ENCODE data around the gene CYP27C1. TPM values are rescaled to one million over a fixed set of nuclear protein-coding genes. Genes with fewer than 3 reads are reported as not detected.

CYP27C1 gene
- polyA plus RNA-seq, 1 donor (not counting 4 experiments of a cell fraction or from before 2014, with no cell fraction given) = 6.1 TPM

- H3K4me3 ChIP-seq (ENCODE audit: control insufficient read depth in 2 of 3, extremely low read depth in 1 of 3, insufficient read depth in 2 of 3, low read depth in 1 of 3, low read length in 3 of 3) = no peak overlapping the region
- H3K36me3 ChIP-seq (ENCODE audit: control insufficient read depth in 2 of 2, extremely low read depth in 1 of 2, insufficient read depth in 2 of 2, low read length in 2 of 2) = peaks cover 7 to 9% of the 10 kb centered on the region in 2 experiments
- H3K9me3 ChIP-seq (ENCODE audit: control insufficient read depth, low read depth, low read length) = no peaks in the 10 kb centered on the region
- no peaks in the 10 kb centered on the region for H3K9me1 ChIP-seq (ENCODE audit: control insufficient read depth, extremely low read depth, insufficient read depth, low read length)
- no peaks in the 10 kb centered on the region for H3K4me1 ChIP-seq (ENCODE audit: control insufficient read depth, extremely low read depth, insufficient read depth, low read length)
- DNase-seq (ENCODE audit: low read depth, low spot score) (no peak), FAIRE-seq (peak; percentile 20)
- dilution Hi-C loops (cut with MboI; ENCODE audit: extremely low pct_ligation_motif_present, low sequenced_read_pairs) = no loop called here
- peak; percentile 25 to 46 (median 44) for TF ChIP-seq CTCF (optimal IDR thresholded peaks at IDR 0.05 in 1 of 3, IDR thresholded peaks at IDR 0.05 in 1 of 3, conservative IDR thresholded peaks at IDR 0.05 in 1 of 3; ENCODE audit: extremely low read depth in 1 of 3, insufficient read depth in 2 of 3, low read length in 3 of 3)
- TF ChIP-seq EZH2 (IDR thresholded peaks at IDR 0.05; ENCODE audit: low read length) = no peak
- H2AFZ ChIP-seq (ENCODE audit: control insufficient read depth, low read length) = no peak overlapping the region
- no peak overlapping the region for H3K27ac ChIP-seq (ENCODE audit: control insufficient read depth, insufficient read depth, low read length)
- H3K4me2 ChIP-seq (ENCODE audit: control insufficient read depth, extremely low read depth, insufficient read depth, low read depth, low read length) = no peak overlapping the region
- no peaks in the 10 kb centered on the region for H3K27me3 ChIP-seq (ENCODE audit: control insufficient read depth, extremely low read depth, insufficient read depth, low read length)
- H4K20me1 ChIP-seq (ENCODE audit: control insufficient read depth, extremely low read depth, insufficient read depth, low read length) = no peaks in the 10 kb centered on the region
- no peaks in the 10 kb centered on the region for H3K79me2 ChIP-seq (ENCODE audit: control insufficient read depth, insufficient read depth, low read length)
- H3K9ac ChIP-seq (ENCODE audit: control insufficient read depth, extremely low read depth, insufficient read depth, low read length) = no peak overlapping the region
These were observed 23.1 kb downstream of the CYP27C1 start for GRCh38 chr2:127196998-127197397.

- Histone ChIP-seq H3K9ac (ENCODE audit: control insufficient read depth, extremely low read depth, insufficient read depth, low read length) (no peak overlapping the region), H3K4me3 (ENCODE audit: control insufficient read depth in 2 of 3, extremely low read depth in 1 of 3, insufficient read depth in 2 of 3, low read depth in 1 of 3, low read length in 3 of 3) (no peak overlapping the region), H2AFZ (ENCODE audit: control insufficient read depth, low read length) (no peak overlapping the region), H3K27me3 (ENCODE audit: control insufficient read depth, extremely low read depth, insufficient read depth, low read length) (no peaks in the 10 kb centered on the region), H3K4me2 (ENCODE audit: control insufficient read depth, extremely low read depth, insufficient read depth, low read depth, low read length) (no peak overlapping the region), H3K9me3 (ENCODE audit: control insufficient read depth, low read depth, low read length) (no peaks in the 10 kb centered on the region), H3K79me2 (ENCODE audit: control insufficient read depth, insufficient read depth, low read length) (no peaks in the 10 kb centered on the region), H4K20me1 (ENCODE audit: control insufficient read depth, extremely low read depth, insufficient read depth, low read length) (no peaks in the 10 kb centered on the region), H3K4me1 (ENCODE audit: control insufficient read depth, extremely low read depth, insufficient read depth, low read length) (no peaks in the 10 kb centered on the region), H3K27ac (ENCODE audit: control insufficient read depth, insufficient read depth, low read length) (no peak overlapping the region), H3K36me3 (ENCODE audit: control insufficient read depth in 2 of 2, extremely low read depth in 1 of 2, insufficient read depth in 2 of 2, low read length in 2 of 2) (peaks cover 5 to 11% of the 10 kb centered on the region in 2 experiments), H3K9me1 (ENCODE audit: control insufficient read depth, extremely low read depth, insufficient read depth, low read length) (no peaks in the 10 kb centered on the region)
- no peak for FAIRE-seq
- TF ChIP-seq CTCF (optimal IDR thresholded peaks at IDR 0.05 in 1 of 3, IDR thresholded peaks at IDR 0.05 in 1 of 3, conservative IDR thresholded peaks at IDR 0.05 in 1 of 3; ENCODE audit: extremely low read depth in 1 of 3, insufficient read depth in 2 of 3, low read length in 3 of 3) (no peak), EZH2 (IDR thresholded peaks at IDR 0.05; ENCODE audit: low read length) (no peak)
- dilution Hi-C loops (cut with MboI; ENCODE audit: extremely low pct_ligation_motif_present, low sequenced_read_pairs) = no loop called here
- DNase-seq (ENCODE audit: low read depth, low spot score) = no peak
These were observed 23.6 kb downstream of the CYP27C1 start for GRCh38 chr2:127196549-127196948.
